ENCODE results near the gene TBK1. TPM values are rescaled to one million over a fixed set of nuclear protein-coding genes. Genes with fewer than 3 reads are reported as not detected.

The TBK1 gene
- total RNA-seq, 2 experiments from 2014 or later = 14.0 to 15.5 TPM

DNA sequence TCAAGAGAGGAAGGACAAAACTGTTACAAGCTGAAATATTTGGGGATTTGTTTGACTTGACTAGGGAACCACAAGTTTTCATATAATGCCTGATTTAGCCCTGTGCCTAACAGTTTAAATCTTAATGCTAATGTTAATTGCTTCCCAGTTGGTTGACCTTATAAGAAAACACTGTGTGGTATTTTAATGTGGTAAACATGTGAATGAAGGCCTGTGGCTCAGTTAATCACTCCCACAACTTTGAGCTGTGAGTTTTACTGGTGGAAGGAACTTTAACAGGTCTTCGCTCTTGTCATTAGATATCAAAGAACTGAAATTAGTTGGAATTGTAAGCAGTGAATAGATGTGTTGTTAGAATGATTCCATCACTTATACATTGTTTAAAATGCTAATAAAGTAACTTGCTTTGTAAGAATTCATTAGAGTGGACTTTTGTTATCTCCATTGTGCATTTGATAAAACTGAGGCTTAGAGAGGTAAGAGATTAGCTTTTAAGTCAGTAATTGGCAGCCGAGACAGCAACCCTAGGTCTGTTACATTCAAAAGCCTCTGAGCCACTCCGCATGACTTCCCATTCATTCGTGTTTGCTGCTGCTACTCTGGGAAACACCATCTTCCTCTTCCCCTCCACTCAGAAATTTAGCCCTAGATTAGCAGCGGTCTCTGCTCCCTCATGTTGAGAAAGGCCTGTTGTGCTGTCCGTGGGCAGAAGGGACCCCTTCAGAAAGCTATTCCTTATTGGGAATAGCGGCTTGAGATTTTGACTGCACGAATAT is 1.0 kb upstream of the TBK1 start:
- ATAC-seq (no peak), DNase-seq (no peak)
- ChIA-PET CTCF (no interaction called here), POLR2A (interaction anchor here (1.1 to 1.2 kb wide), 3 partner anchors 23 to 46 kb away, joined by 3 to 4 read pairs (median 3); partner anchors contain the start of gene XPOT)
- Mint-ChIP-seq H3K27ac (peak overlapping the region; percentile 89), H3K27me3 (no peaks in the 10 kb centered on the region), H3K9me3 (no peaks in the 10 kb centered on the region), H3K4me1 (ENCODE audit: low read depth) (peaks cover 32% of the 10 kb centered on the region), H3K4me3 (peak overlapping the region; percentile 93), H3K36me3 (ENCODE audit: low read depth) (peaks cover 36% of the 10 kb centered on the region)
- TF ChIP-seq, protein P1, sequence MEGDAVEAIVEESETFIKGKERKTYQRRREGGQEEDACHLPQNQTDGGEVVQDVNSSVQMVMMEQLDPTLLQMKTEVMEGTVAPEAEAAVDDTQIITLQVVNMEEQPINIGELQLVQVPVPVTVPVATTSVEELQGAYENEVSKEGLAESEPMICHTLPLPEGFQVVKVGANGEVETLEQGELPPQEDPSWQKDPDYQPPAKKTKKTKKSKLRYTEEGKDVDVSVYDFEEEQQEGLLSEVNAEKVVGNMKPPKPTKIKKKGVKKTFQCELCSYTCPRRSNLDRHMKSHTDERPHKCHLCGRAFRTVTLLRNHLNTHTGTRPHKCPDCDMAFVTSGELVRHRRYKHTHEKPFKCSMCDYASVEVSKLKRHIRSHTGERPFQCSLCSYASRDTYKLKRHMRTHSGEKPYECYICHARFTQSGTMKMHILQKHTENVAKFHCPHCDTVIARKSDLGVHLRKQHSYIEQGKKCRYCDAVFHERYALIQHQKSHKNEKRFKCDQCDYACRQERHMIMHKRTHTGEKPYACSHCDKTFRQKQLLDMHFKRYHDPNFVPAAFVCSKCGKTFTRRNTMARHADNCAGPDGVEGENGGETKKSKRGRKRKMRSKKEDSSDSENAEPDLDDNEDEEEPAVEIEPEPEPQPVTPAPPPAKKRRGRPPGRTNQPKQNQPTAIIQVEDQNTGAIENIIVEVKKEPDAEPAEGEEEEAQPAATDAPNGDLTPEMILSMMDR (IDR thresholded peaks at IDR 0.05) = no peak
- intact Hi-C loops (cut with micrococcal nuclease) = no loop called here

DNA sequence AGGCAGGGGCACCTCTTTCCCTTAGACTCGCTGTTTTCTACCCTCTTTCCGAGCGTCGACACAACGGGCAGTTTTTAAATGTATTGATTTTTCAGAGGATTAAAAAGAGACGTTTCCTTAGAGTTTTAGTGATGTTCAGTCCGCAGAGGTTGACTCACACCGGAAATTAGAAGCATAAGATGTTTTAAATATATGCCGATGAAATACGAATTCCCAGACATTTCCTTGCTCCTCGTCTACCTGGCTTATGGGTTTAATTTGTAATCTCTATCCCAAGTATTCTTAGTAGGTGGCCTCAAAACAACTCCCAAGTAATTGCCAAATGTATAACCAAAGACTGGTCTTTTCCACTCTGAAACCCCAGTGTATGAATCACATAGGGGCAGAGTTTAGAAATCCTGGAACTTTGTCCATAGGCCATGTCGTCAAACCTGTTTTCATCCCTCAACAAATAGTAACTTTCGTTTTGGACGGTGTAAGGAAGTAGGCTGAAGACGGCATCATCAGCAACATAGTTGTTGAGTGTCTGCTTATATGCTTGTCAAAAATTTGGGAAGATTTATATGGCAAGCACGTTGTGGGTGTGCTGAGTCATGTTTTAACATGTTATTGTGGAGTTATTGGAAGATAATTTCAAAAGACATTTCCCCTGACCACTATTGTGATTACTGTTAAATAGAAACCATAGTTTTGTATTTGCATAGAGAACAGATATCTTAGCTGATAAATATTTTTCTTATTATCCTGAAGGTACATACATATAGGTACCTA is 824 bp downstream of the TBK1 start:
- TF ChIP-seq, protein P1 (IDR thresholded peaks at IDR 0.05) = no peak
- Mint-ChIP-seq H3K4me1 (ENCODE audit: low read depth) (peaks cover 45% of the 10 kb centered on the region), H3K4me3 (peak overlapping the region; percentile 93), H3K36me3 (ENCODE audit: low read depth) (peaks cover 33% of the 10 kb centered on the region), H3K9me3 (no peaks in the 10 kb centered on the region), H3K27ac (peak overlapping the region; percentile 93), H3K27me3 (no peaks in the 10 kb centered on the region)
- no peak for DNase-seq
- intact Hi-C loops (cut with micrococcal nuclease) = no loop called here
- ChIA-PET POLR2A (interaction anchor here (0.8 kb wide), 1 partner anchor 156 kb away, joined by 3 read pairs; no protein-coding TSS in a partner anchor), CTCF (no interaction called here)
- ATAC-seq = no peak

DNA sequence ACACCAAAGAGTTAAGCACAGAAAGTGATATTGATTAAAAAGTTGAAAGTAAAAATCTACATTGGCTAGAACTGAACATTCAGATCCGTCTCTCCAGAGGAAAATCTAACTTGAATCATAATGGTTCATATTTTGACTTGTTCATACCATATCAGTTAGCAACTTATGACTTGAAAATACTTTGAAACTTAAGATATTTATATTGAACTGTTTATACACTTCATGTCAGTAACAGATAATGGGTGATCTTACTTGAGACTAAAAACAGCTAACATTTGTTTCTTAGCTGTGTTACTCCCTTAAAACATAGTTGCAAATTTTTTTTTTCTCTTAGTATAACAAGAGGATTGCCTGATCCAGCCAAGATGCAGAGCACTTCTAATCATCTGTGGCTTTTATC is 3.6 kb downstream of the TBK1 start:
- ATAC-seq = no peak
- peak overlapping the region; percentile 84 for H3K27ac Mint-ChIP-seq
- peaks cover 31% of the 10 kb centered on the region for H3K36me3 Mint-ChIP-seq (ENCODE audit: low read depth)
- H3K9me3 Mint-ChIP-seq = no peaks in the 10 kb centered on the region
- DNase-seq = no peak
- ChIA-PET CTCF (interaction anchor here (0.7 kb wide), 1 partner anchor 11 kb away, joined by 4 read pairs; no protein-coding TSS in a partner anchor), POLR2A (interaction anchor here (0.5 to 0.7 kb wide), 2 partner anchors 808 to 1858 kb away, joined by 3 read pairs; no protein-coding TSS in a partner anchor)
- TF ChIP-seq, protein P1 (IDR thresholded peaks at IDR 0.05) = no peak
- intact Hi-C loops (cut with micrococcal nuclease) = no loop called here
- peaks cover 56% of the 10 kb centered on the region for H3K4me1 Mint-ChIP-seq (ENCODE audit: low read depth)
- H3K27me3 Mint-ChIP-seq = no peaks in the 10 kb centered on the region
- no peak overlapping the region for H3K4me3 Mint-ChIP-seq

DNA sequence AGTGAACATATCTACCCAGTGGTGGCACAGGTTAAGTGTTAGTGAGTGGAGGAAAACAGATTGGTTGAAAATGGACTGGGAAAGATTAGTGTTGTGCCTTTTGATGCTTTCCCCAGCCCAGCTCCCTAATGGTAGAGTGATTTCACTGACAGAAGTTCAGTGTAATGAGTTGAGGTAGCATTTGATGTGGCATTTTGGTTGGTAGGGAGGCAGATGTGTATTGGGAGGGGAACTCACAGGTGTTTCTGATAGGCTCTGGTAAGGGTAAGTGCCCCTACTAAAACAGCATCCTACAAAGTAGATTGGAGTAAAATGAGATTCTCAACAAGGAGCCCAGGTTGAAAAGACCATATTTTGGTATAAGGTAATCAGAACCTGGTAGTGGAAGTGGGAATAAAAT is 4.2 kb downstream of the TBK1 start:
- POLR2A ChIA-PET = no interaction called here
- CTCF ChIA-PET = interaction anchor here (0.7 to 1.2 kb wide), 2 partner anchors 11 to 15 kb away, joined by 3 to 4 read pairs; no protein-coding TSS in a partner anchor

More for the DNA sequence above, 4.2 kb downstream of the TBK1 start:
- intact Hi-C loops (cut with micrococcal nuclease) = no loop called here
- H3K36me3 Mint-ChIP-seq (ENCODE audit: low read depth) = peaks cover 29% of the 10 kb centered on the region
- peaks cover 50% of the 10 kb centered on the region for H3K4me1 Mint-ChIP-seq (ENCODE audit: low read depth)
- DNase-seq (no peak), ATAC-seq (no peak)
- H3K27ac Mint-ChIP-seq = peak overlapping the region; percentile 84
- no peaks in the 10 kb centered on the region for H3K9me3 Mint-ChIP-seq
- H3K4me3 Mint-ChIP-seq = no peak overlapping the region
- TF ChIP-seq, protein P1 (IDR thresholded peaks at IDR 0.05) = no peak
- no peaks in the 10 kb centered on the region for H3K27me3 Mint-ChIP-seq
